ENCODE measurements around the gene C14orf119.

- TF ChIP-seq CTCF (IDR thresholded peaks at IDR 0.05): no peak
- no peak for TF ChIP-seq POLR2AphosphoS5 (IDR thresholded peaks at IDR 0.05; ENCODE audit: low read depth, low read length)
- TF ChIP-seq REST (IDR thresholded peaks at IDR 0.05; ENCODE audit: insufficient read depth in 1 of 2, low read depth in 2 of 2, low read length in 1 of 2): no peak
- TF ChIP-seq TCF7L2 (IDR thresholded peaks at IDR 0.05; ENCODE audit: low read depth, low read length): no peak
Measured at GRCh38 chr14:23106747-23107045, 11.4 kb downstream of the C14orf119 start.

All from Panc1 (cell line).